ENCODE measurements around the gene LRP1B.

DNA sequence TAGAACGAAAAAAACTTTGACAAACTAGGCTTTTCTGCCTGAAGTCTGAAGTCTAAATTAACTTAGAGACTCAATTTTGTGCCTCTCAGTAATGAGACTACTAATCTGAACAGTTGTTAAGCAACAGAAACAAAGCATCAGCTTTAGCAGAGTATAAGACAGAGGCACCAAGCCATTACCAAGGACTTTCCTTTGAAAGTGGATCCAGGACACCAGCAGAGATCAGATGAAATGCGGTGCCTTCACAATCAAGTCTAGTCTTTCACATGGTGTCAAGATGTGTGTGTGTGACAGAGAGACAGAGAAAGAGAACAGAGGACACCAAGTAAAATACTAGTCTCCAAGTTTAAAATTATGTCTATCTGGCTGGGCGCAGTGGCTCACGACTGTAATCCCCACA is 1502.9 kb downstream of the LRP1B start:
- TF ChIP-seq POLR2AphosphoS5 (IDR thresholded peaks at IDR 0.05) = no peak
- TF ChIP-seq, protein P1, sequence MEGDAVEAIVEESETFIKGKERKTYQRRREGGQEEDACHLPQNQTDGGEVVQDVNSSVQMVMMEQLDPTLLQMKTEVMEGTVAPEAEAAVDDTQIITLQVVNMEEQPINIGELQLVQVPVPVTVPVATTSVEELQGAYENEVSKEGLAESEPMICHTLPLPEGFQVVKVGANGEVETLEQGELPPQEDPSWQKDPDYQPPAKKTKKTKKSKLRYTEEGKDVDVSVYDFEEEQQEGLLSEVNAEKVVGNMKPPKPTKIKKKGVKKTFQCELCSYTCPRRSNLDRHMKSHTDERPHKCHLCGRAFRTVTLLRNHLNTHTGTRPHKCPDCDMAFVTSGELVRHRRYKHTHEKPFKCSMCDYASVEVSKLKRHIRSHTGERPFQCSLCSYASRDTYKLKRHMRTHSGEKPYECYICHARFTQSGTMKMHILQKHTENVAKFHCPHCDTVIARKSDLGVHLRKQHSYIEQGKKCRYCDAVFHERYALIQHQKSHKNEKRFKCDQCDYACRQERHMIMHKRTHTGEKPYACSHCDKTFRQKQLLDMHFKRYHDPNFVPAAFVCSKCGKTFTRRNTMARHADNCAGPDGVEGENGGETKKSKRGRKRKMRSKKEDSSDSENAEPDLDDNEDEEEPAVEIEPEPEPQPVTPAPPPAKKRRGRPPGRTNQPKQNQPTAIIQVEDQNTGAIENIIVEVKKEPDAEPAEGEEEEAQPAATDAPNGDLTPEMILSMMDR (IDR thresholded peaks at IDR 0.05) = no peak
- TF ChIP-seq POLR2A (IDR thresholded peaks at IDR 0.05) = no peak
